Activated T-cell treated with anti-CD3 and anti-CD28 coated beads for 1 hour (primary cell): Measurements from ENCODE around the gene CADPS.

Source experiments
- DNase-seq: peaks from one replicate; pipeline ENCODE4 v3.0.0-alpha.2; 2020; ENCODE audit warnings: low read depth

CADPS gene

GRCh38 chr3:62421207-62421606 is 454.0 kb downstream of the CADPS start:
- DNase-seq: no peak

GRCh38 chr3:62416144-62416543 is 459.1 kb downstream of the CADPS start:
- DNase-seq: no peak

- DNase-seq: no peak
Measured at GRCh38 chr3:62415312-62415801, 459.9 kb downstream of the CADPS start.

- no peak for DNase-seq
Measured at GRCh38 chr3:62414786-62415185, 460.4 kb downstream of the CADPS start.

GRCh38 chr3:62413687-62414086 is 461.5 kb downstream of the CADPS start:
- no peak for DNase-seq

- no peak for DNase-seq
Measured at GRCh38 chr3:62406945-62407344, 468.3 kb downstream of the CADPS start.

- DNase-seq: no peak
Measured at GRCh38 chr3:62405566-62405965, 469.6 kb downstream of the CADPS start.

GRCh38 chr3:62405135-62405534 is 470.1 kb downstream of the CADPS start:
- DNase-seq: no peak

GRCh38 chr3:62404321-62404720 is 470.9 kb downstream of the CADPS start:
- DNase-seq: no peak

- no peak for DNase-seq
Measured at GRCh38 chr3:62403765-62404164, 471.5 kb downstream of the CADPS start.

GRCh38 chr3:62392626-62393292 is 482.5 kb downstream of the CADPS start:
- DNase-seq: no peak

GRCh38 chr3:62387251-62387650 is 488.0 kb downstream of the CADPS start:
- no peak for DNase-seq

GRCh38 chr3:62379321-62379798 is 495.9 kb downstream of the CADPS start:
- no peak for DNase-seq

GRCh38 chr3:62378921-62379320 is 496.3 kb downstream of the CADPS start:
- DNase-seq: no peak

GRCh38 chr3:62378311-62378789 is 496.9 kb downstream of the CADPS start:
- DNase-seq: no peak

- no peak for DNase-seq
Measured at GRCh38 chr3:62376906-62377877, 498.0 kb downstream of the CADPS start.

- DNase-seq: no peak
Measured at GRCh38 chr3:62376454-62376720, 498.8 kb downstream of the CADPS start.

- DNase-seq: no peak
Measured at GRCh38 chr3:62375655-62376453, 499.4 kb downstream of the CADPS start.

- no peak for DNase-seq
Measured at GRCh38 chr3:62374341-62375218, 500.6 kb downstream of the CADPS start.

GRCh38 chr3:62373714-62374333 is 501.4 kb downstream of the CADPS start:
- no peak for DNase-seq

GRCh38 chr3:62373215-62373614 is 502.0 kb downstream of the CADPS start, which contains the start of gene FEZF2:
Gene FEZF2 (minus strand): TSS chr3:62373550. CDS start chr3:62372868, 682 bp downstream.
- DNase-seq: no peak
